PC-9 (cell line): Measurements from ENCODE around the gene HS6ST1. TPM values are rescaled to one million over a fixed set of nuclear protein-coding genes. Genes with fewer than 3 reads are reported as not detected.

Experiments used
- BruUV-seq: library from RNA; stranded (reverse); fragments of 400-500 nt; replicated peaks from 2 replicates; lab custom pipeline; 2021; lab: Mats Ljungman, UMichigan
- CTCF ChIA-PET: fragments of 300-600 bp; sonication (Branson Sonifier 250); formaldehyde crosslinking; loops from one replicate; lab custom pipeline; 2022; ENCODE audit warnings: antibody characterized with exemption; lab: Charles Lee
- POLR2A ChIA-PET: fragments of 300-600 bp; sonication (Branson Sonifier 250); formaldehyde crosslinking; loops from one replicate; lab custom pipeline; 2022; ENCODE audit warnings: antibody characterized with exemption; ENCODE audit not compliant: unreplicated experiment; lab: Charles Lee
- DNase-seq, 2 experiments: peaks; one replicate each; pipeline versions ENCODE4 v3.0.0 to v3.0.0-alpha.2; 2015 to 2022; ENCODE audit warnings: mixed read lengths in 1 of 2
- H2AFZ ChIP-seq: fragments of 200-600 bp; sonication (generic); 2 replicates; pipeline ENCODE4 v1.8.1; 2017; ENCODE audit warnings: antibody characterized with exemption
- H3F3A ChIP-seq: fragments of 200-600 bp; sonication (generic); 2 replicates; pipeline ENCODE4 v1.8.1; 2017; ENCODE audit warnings: antibody characterized with exemption, mild to moderate bottlenecking, low read depth; ENCODE audit not compliant: insufficient read depth
- H3K27ac ChIP-seq: fragments of 200-600 bp; sonication (generic); 2 replicates; pipeline ENCODE4 v1.6.1; 2016; ENCODE audit warnings: mixed run types
- H3K27me3 ChIP-seq: fragments of 200-600 bp; sonication (generic); 2 replicates; pipeline ENCODE4 v1.6.1; 2016; ENCODE audit warnings: low read depth, mixed run types; ENCODE audit not compliant: insufficient read depth
- H3K36me3 ChIP-seq: fragments of 200-600 bp; sonication (generic); 2 replicates; pipeline ENCODE4 v1.6.1; 2016; ENCODE audit warnings: low read depth, mixed run types
- H3K4me1 ChIP-seq: fragments of 200-600 bp; sonication (generic); replicated peaks from 2 replicates; pipeline ENCODE4 v1.6.1; 2016; ENCODE audit warnings: mixed run types; ENCODE audit not compliant: insufficient read depth
- H3K4me2 ChIP-seq: fragments of 200-600 bp; sonication (generic); 2 replicates; pipeline ENCODE4 v1.6.1; 2017; ENCODE audit warnings: mixed run types
- H3K4me3 ChIP-seq: fragments of 200-600 bp; sonication (generic); 2 replicates; pipeline ENCODE4 v1.6.1; 2016; ENCODE audit warnings: mixed run types
- H3K79me2 ChIP-seq: fragments of 200-600 bp; sonication (generic); 2 replicates; pipeline ENCODE4 v1.6.1; 2017; ENCODE audit warnings: low read depth, mixed run types
- H3K9me2 ChIP-seq: fragments of 200-600 bp; sonication (generic); 2 replicates; pipeline ENCODE4 v1.8.1; 2017; ENCODE audit warnings: mild to moderate bottlenecking; ENCODE audit not compliant: insufficient read depth
- H3K9me3 ChIP-seq: fragments of 200-600 bp; sonication (generic); 2 replicates; pipeline ENCODE4 v1.8.1; 2016; ENCODE audit warnings: low read depth; ENCODE audit not compliant: insufficient read depth
- H4K20me1 ChIP-seq: fragments of 200-600 bp; sonication (generic); 2 replicates; pipeline ENCODE4 v1.8.1; 2017; ENCODE audit not compliant: insufficient read depth
- CTCF ChIP-seq: fragments of 200-600 bp; sonication (generic); conservative IDR thresholded peaks from 2 replicates; pipeline ENCODE4 v1.6.1; 2017; ENCODE audit warnings: mixed run types, antibody characterized with exemption, mild to moderate bottlenecking, moderate library complexity
- EZH2 ChIP-seq: fragments of 200-600 bp; sonication (generic); IDR thresholded peaks from 2 replicates; pipeline ENCODE4 v1.8.0; 2017; ENCODE audit warnings: antibody characterized with exemption, low read depth
- intact Hi-C: fragments of 100-400 bp; cut with micrococcal nuclease; formaldehyde crosslinking; loops from one replicate; pipeline ENCODE4 v1.10.0; 2022; ENCODE audit not compliant: unreplicated experiment
- total RNA-seq: library from RNA; stranded (reverse); gene quantifications from 2 replicates; pipeline ENCODE4 v1.2.3, GENCODE V29; 2021

HS6ST1 gene
- total RNA-seq, 1 experiment from 2014 or later = 20.2 TPM

GRCh38 chr2:128280158-128280871, 38.4 kb downstream of the HS6ST1 start:
- 0 out of 2 replicates have a peak, but pooled peaks cover 5% of the 10 kb centered on the region for H3K4me1 ChIP-seq
- BruUV-seq = no TSS peak
- ChIA-PET POLR2A (no interaction called here), CTCF (no interaction called here)
- H3K4me2 ChIP-seq = no peak overlapping the region
- peaks cover 45% of the 10 kb centered on the region; the same call in 1 of the 2 replicates for H4K20me1 ChIP-seq
- H3K27ac ChIP-seq = no peak overlapping the region
- H3K36me3 ChIP-seq = peaks cover 2% of the 10 kb centered on the region; the same call in 1 of the 2 replicates
- H2AFZ ChIP-seq = no peak overlapping the region
- TF ChIP-seq EZH2 (no peak), CTCF (no peak)
- H3K79me2 ChIP-seq = no peaks in the 10 kb centered on the region
- no peak overlapping the region for H3K4me3 ChIP-seq
- H3K9me2 ChIP-seq = no peaks in the 10 kb centered on the region
- no peaks in the 10 kb centered on the region for H3K9me3 ChIP-seq
- H3F3A ChIP-seq = no peaks in the 10 kb centered on the region
- DNase-seq = no peak
- intact Hi-C loops = no loop called here
- no peaks in the 10 kb centered on the region for H3K27me3 ChIP-seq

- Histone ChIP-seq H3K9me3 (no peaks in the 10 kb centered on the region), H3F3A (no peaks in the 10 kb centered on the region), H3K4me2 (no peak overlapping the region), H3K4me1 (0 out of 2 replicates have a peak, but pooled peaks cover 8% of the 10 kb centered on the region), H3K9me2 (no peaks in the 10 kb centered on the region), H3K36me3 (peaks cover 6% of the 10 kb centered on the region; the same call in 1 of the 2 replicates), H3K27me3 (no peaks in the 10 kb centered on the region), H4K20me1 (peaks cover 40% of the 10 kb centered on the region; the same call in 1 of the 2 replicates), H3K79me2 (no peaks in the 10 kb centered on the region), H2AFZ (no peak overlapping the region), H3K4me3 (no peak overlapping the region), H3K27ac (no peak overlapping the region)
- CTCF ChIA-PET = no interaction called here
- POLR2A ChIA-PET = no interaction called here
- no TSS peak for BruUV-seq
- no peak for DNase-seq
- TF ChIP-seq EZH2 = no peak
- no peak for TF ChIP-seq CTCF
- intact Hi-C loops = no loop called here
Measured at GRCh38 chr2:128279786-128280157, 38.9 kb downstream of the HS6ST1 start.

- CTCF ChIA-PET = no interaction called here
- H3F3A ChIP-seq = no peaks in the 10 kb centered on the region
- POLR2A ChIA-PET = no interaction called here
- no peaks in the 10 kb centered on the region for H3K9me2 ChIP-seq
- H3K4me3 ChIP-seq = no peak overlapping the region
- H2AFZ ChIP-seq = no peak overlapping the region
- no peak for DNase-seq
- H3K9me3 ChIP-seq = no peaks in the 10 kb centered on the region
- BruUV-seq = no TSS peak
- H3K27ac ChIP-seq = no peak overlapping the region
- no peaks in the 10 kb centered on the region for H3K27me3 ChIP-seq
- peaks cover 37% of the 10 kb centered on the region; the same call in 1 of the 2 replicates for H4K20me1 ChIP-seq
- intact Hi-C loops = no loop called here
- no peak for TF ChIP-seq CTCF
- TF ChIP-seq EZH2 = no peak
- H3K4me2 ChIP-seq = no peak overlapping the region
- no peaks in the 10 kb centered on the region for H3K79me2 ChIP-seq
- H3K36me3 ChIP-seq = peaks cover 6% of the 10 kb centered on the region; the same call in 1 of the 2 replicates
- 0 out of 2 replicates have a peak, but pooled peaks cover 8% of the 10 kb centered on the region for H3K4me1 ChIP-seq
Measured at GRCh38 chr2:128279009-128279408, 39.7 kb downstream of the HS6ST1 start.
